Stimulated activated naive CD8-positive, alpha-beta T cell treated with anti-CD3 and anti-CD28 coated beads, Interleukin-15, amount 100 ng/mL, for 72 hours (primary cell): ENCODE data around the gene SLC19A1.
A peak's percentile ranks its signal among the peaks of the same experiment; 100 is the strongest.

Source experiments
- ATAC-seq: fragments of 150-1000 bp; cut with Tn5 transposase; 2 replicates; pipeline ENCODE4 v1.10.0; 2021; ENCODE audit warnings: mild to moderate bottlenecking, moderate library complexity
- DNase-seq, 2 donors: peaks; one replicate each; pipeline ENCODE4 v3.0.0; 2021 to 2022
- H3K27ac Mint-ChIP-seq, 2 donors: one replicate each; pipeline ENCODE4 v1.8.0; 2022; ENCODE audit warnings: mild to moderate bottlenecking in 2 of 2, mixed read lengths in 2 of 2, moderate library complexity in 2 of 2
- H3K27me3 Mint-ChIP-seq: one replicate; pipeline ENCODE4 v1.8.0; 2022; ENCODE audit warnings: mixed read lengths
- H3K4me1 Mint-ChIP-seq: one replicate; pipeline ENCODE4 v1.8.0; 2022; ENCODE audit warnings: mild to moderate bottlenecking, mixed read lengths
- H3K4me3 Mint-ChIP-seq, 2 donors: one replicate each; pipeline ENCODE4 v1.8.0; 2022; ENCODE audit warnings: mild to moderate bottlenecking in 2 of 2, mixed read lengths in 2 of 2, moderate library complexity in 1 of 2
- H3K9me3 Mint-ChIP-seq, 2 donors: one replicate each; pipeline ENCODE4 v1.8.0; 2022; ENCODE audit warnings: mixed read lengths in 2 of 2

SLC19A1 gene

GRCh38 chr21:45487161-45487806, 55.0 kb downstream of the SLC19A1 start:
- Mint-ChIP-seq H3K27me3 (no peaks in the 10 kb centered on the region), H3K4me3 (no peak overlapping the region), H3K4me1 (peaks cover 36% of the 10 kb centered on the region), H3K27ac (no peak overlapping the region), H3K9me3 (no peaks in the 10 kb centered on the region)
- DNase-seq (no peak), ATAC-seq (no peak)

- DNase-seq (no peak), ATAC-seq (no peak)
- no peak overlapping the region for H3K4me3 Mint-ChIP-seq
- no peak overlapping the region for H3K27ac Mint-ChIP-seq
- H3K4me1 Mint-ChIP-seq = peaks cover 40% of the 10 kb centered on the region
- no peaks in the 10 kb centered on the region for H3K27me3 Mint-ChIP-seq
- no peaks in the 10 kb centered on the region for H3K9me3 Mint-ChIP-seq
Observed at GRCh38 chr21:45486443-45487160, 55.6 kb downstream of the SLC19A1 start.

GRCh38 chr21:45485686-45486442, 56.4 kb downstream of the SLC19A1 start:
- ATAC-seq (no peak), DNase-seq (no peak)
- Mint-ChIP-seq H3K27me3 (no peaks in the 10 kb centered on the region), H3K4me1 (peaks cover 40% of the 10 kb centered on the region), H3K27ac (peak overlapping the region in 1 of 2 donors; percentile 63), H3K4me3 (no peak overlapping the region), H3K9me3 (no peaks in the 10 kb centered on the region)

GRCh38 chr21:45484318-45484717, 57.9 kb downstream of the SLC19A1 start:
- Mint-ChIP-seq H3K4me3 (no peak overlapping the region), H3K9me3 (no peaks in the 10 kb centered on the region), H3K27me3 (no peaks in the 10 kb centered on the region), H3K27ac (no peak overlapping the region), H3K4me1 (peaks cover 35% of the 10 kb centered on the region)
- DNase-seq = no peak
- no peak for ATAC-seq

GRCh38 chr21:45482899-45483821, 59.1 kb downstream of the SLC19A1 start:
- peak; percentile 49 for ATAC-seq
- DNase-seq = peak; percentile 29 to 48
- peak overlapping the region in 1 of 2 donors; percentile 67 for H3K27ac Mint-ChIP-seq
- no peaks in the 10 kb centered on the region for H3K9me3 Mint-ChIP-seq
- no peaks in the 10 kb centered on the region for H3K27me3 Mint-ChIP-seq
- H3K4me1 Mint-ChIP-seq = peaks cover 42% of the 10 kb centered on the region
- H3K4me3 Mint-ChIP-seq = peak overlapping the region; percentile 62 to 80

DNA sequence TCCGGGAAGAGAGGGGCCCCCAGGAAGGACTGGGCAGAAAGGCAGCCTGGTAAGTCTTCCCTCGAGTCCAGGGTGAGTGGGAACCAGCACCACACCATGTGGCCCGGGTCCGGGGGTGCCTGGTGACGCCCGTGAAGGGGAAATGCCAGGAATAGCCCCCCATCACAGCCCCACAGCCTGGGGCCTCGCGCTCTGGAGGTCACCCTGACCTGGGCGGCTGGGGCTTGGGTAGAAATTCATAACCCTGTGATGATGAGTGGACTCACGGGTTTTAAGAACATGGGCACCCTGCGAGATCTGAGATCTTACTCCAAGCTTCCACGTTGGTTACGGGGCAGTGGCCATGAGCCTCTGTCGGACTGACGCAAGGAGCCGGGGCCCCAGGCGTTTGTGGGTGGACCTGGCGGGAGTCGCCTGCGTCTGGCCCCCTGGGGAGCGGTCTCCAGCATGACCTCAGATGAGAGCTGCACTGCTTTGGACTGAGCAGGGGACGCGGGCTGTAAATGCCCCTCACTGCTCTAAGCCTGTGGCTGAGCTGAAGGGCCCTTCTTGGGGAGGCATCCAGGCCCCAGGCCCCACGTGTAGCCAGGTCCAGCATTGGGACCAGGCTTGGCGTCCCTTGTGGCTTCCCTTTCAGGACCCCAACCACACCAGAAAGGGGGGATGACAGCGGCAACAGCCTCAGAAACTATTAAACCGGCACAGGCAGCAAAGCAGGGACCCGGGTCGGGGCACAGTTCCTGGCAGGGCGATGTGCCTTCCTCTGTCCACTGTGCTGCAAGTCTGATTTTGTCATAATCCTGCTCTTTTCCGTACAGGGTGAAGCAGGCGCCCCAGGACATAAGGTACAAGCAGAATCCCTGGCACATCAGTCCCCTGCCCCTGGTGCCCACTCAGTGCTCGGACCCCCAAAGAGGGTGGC, 60.0 kb downstream of the SLC19A1 start:
- H3K4me1 Mint-ChIP-seq = peaks cover 46% of the 10 kb centered on the region
- peak overlapping the region; percentile 62 to 80 for H3K4me3 Mint-ChIP-seq
- no peaks in the 10 kb centered on the region for H3K27me3 Mint-ChIP-seq
- DNase-seq (no peak), ATAC-seq (no peak)
- no peaks in the 10 kb centered on the region for H3K9me3 Mint-ChIP-seq
- peak overlapping the region in 1 of 2 donors; percentile 67 for H3K27ac Mint-ChIP-seq

- ATAC-seq (no peak), DNase-seq (no peak)
- Mint-ChIP-seq H3K27me3 (no peaks in the 10 kb centered on the region), H3K9me3 (no peaks in the 10 kb centered on the region), H3K4me3 (peak overlapping the region in 1 of 2 donors; percentile 35), H3K4me1 (peaks cover 46% of the 10 kb centered on the region), H3K27ac (no peak overlapping the region)
Observed at GRCh38 chr21:45481566-45481965, 60.7 kb downstream of the SLC19A1 start.

DNA sequence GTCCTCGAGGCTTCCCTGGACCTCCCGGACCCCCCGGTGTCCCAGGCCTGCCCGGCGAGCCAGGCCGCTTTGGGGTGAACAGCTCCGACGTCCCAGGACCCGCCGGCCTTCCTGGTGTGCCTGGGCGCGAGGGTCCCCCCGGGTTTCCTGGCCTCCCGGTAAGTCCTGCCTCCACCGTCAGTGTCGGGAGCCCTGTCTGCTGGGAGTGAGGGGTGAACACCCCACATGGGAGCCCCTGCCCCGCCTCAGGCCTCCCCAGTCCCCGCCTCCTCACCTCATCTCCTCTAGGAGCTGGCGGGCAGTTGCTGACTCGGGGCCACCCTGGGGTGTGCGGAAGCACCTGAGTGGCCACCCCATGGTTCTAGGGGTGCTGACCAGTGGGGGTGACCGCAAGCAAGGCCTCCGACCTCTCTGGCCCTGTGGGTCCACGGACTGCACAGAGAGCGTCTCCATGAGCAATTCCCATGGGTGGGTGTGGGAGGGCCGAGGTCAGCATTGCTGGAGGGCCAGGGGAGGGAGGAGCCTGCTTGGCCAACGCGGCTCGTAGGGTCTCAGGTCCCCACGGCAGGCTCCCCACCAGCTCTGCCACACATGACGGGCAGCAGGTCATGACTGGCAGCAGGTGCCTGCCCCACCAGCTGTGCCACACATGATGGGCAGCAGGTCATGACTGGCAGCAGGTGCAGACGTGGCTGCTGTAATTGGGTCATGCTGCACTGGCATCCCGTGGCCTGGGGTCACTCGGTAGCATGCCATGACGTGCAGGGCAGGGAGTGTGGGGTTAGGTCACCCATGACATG, 61.3 kb downstream of the SLC19A1 start:
- no peaks in the 10 kb centered on the region for H3K27me3 Mint-ChIP-seq
- H3K9me3 Mint-ChIP-seq = no peaks in the 10 kb centered on the region
- no peak overlapping the region for H3K27ac Mint-ChIP-seq
- DNase-seq (no peak), ATAC-seq (no peak)
- H3K4me1 Mint-ChIP-seq = peaks cover 46% of the 10 kb centered on the region
- peak overlapping the region in 1 of 2 donors; percentile 6 for H3K4me3 Mint-ChIP-seq

DNA sequence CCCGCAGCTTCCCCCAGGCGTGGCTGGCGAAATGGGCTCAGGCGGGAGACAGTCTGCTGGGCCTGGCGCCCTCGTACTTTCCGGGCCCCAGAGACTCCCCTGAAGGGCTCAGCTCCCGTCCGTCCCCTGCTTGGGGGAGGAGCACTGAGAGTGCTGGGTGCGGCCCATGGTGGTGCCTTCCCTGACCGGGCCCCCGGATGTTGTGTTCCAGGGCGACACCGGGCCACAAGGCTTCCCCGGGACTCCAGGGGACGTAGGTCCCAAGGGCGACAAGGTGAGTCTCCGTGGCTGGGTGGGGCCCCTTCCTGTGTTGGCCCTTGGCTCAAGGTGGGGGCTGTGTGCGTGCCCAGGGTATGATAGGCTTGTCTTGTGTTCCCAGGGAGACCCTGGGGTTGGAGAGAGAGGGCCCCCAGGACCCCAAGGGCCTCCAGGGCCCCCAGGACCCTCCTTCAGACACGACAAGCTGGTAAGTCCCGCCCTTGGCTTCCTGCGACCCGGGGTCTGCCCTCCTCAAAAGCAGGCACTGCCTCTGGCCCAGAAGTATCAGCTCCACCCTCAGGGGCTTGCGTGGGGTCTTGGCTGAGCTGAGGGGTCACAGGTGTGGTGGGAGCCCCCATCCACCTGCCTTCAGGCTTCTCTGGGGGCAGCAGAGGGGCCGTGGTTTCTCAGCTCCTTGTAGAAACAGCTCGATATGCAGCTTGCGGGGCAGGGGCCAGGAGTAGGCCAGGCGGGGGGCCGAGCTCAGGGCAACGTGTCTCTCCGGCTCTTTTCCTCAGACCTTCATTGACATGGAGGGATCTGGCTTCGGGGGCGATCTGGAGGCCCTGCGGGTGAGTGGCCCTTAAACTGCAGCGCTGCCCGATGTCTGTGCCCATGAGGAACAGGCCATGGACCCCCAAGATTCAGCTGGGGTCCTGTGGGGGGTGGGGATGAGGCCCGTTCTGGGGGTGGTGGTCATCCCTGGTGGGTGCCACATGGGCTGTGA, 62.3 kb downstream of the SLC19A1 start:
- H3K4me1 Mint-ChIP-seq = peaks cover 46% of the 10 kb centered on the region
- peak overlapping the region; percentile 40 to 86 for H3K4me3 Mint-ChIP-seq

GRCh38 chr21:45478816-45479669, 63.2 kb downstream of the SLC19A1 start:
- Mint-ChIP-seq H3K4me1 (peaks cover 42% of the 10 kb centered on the region), H3K27me3 (no peaks in the 10 kb centered on the region), H3K27ac (peak overlapping the region in 1 of 2 donors; percentile 89), H3K9me3 (no peaks in the 10 kb centered on the region), H3K4me3 (peak overlapping the region; percentile 86 to 88)
- DNase-seq (no peak), ATAC-seq (no peak)

More for the DNA sequence above, 62.3 kb downstream of the SLC19A1 start:
- Mint-ChIP-seq H3K27ac (peak overlapping the region; percentile 4 to 88), H3K27me3 (no peaks in the 10 kb centered on the region), H3K9me3 (no peaks in the 10 kb centered on the region)
- peak; percentile 15 for ATAC-seq
- DNase-seq = peak in 1 of 2 donors; percentile 30

- Mint-ChIP-seq H3K4me3 (peak overlapping the region; percentile 86 to 88), H3K27ac (peak overlapping the region; percentile 89 to 94), H3K27me3 (no peaks in the 10 kb centered on the region), H3K4me1 (peaks cover 35% of the 10 kb centered on the region), H3K9me3 (no peaks in the 10 kb centered on the region)
- ATAC-seq (peak; percentile 77), DNase-seq (peak; percentile 82 to 85)
Observed at GRCh38 chr21:45478115-45478801, 64.0 kb downstream of the SLC19A1 start.
